Measurements from ENCODE around the gene INPP5F.

Gene INPP5F

DNA sequence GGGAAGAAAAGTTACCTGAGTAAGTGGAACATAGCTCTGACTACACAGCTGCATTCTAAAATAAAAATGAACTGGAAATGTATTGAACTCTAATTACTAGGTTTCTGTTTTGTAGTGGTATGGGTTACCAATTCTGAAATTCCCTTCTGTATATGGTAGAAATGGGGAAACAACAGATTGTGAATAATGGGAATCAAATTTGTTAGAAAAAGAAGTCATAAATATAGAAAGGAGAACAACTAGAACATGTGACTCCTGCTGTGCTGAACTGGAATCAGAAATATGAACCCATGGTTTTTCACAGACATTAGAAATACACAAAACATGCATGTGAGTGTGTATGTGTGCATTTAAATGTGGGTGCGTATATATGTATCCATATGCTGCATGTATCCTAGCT lies 119.8 kb downstream of the INPP5F start:
- no peak overlapping the region for H3K4me3 ChIP-seq (ENCODE audit: control insufficient read depth, low read depth, low read length)
- DNase-seq (ENCODE audit: low read depth) = no peak
- TF ChIP-seq, protein P1, sequence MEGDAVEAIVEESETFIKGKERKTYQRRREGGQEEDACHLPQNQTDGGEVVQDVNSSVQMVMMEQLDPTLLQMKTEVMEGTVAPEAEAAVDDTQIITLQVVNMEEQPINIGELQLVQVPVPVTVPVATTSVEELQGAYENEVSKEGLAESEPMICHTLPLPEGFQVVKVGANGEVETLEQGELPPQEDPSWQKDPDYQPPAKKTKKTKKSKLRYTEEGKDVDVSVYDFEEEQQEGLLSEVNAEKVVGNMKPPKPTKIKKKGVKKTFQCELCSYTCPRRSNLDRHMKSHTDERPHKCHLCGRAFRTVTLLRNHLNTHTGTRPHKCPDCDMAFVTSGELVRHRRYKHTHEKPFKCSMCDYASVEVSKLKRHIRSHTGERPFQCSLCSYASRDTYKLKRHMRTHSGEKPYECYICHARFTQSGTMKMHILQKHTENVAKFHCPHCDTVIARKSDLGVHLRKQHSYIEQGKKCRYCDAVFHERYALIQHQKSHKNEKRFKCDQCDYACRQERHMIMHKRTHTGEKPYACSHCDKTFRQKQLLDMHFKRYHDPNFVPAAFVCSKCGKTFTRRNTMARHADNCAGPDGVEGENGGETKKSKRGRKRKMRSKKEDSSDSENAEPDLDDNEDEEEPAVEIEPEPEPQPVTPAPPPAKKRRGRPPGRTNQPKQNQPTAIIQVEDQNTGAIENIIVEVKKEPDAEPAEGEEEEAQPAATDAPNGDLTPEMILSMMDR (conservative IDR thresholded peaks at IDR 0.05; ENCODE audit: control insufficient read depth, insufficient read depth, low read depth, low read length) = no peak

DNA sequence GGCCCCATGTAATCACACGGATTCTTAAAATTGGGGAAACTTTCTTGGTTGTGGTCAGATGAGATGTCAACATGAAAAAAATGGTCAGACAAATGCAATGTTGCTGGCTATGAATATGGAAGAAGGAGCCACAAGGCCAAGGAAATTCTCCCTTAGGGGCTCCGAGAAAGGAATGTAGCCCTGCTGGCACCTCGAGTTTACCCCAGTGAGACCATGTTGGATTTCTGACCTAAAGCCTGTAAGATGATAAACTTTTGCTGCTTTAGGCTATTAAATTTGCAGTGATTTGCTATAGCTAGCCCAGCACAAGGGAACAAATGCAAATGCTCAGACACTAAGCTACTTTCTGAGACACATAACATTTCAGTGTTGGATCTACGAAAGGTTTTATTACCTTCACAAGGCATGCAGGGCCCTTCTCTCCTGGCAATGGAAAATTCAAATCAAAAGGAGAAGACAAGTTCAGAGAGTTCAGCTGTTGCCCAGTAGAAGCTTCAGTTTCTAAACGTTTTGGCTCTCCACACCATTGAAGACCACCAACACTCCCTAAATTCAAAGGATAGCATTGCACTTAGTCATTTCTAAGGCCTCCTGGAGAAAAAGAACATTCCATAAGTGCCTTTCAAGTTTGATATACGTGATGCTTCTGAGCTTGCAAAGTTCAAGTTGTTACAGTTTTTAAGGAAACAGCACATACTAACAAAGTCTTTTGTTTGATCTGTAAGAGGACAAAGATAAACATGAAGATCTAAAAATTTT lies 123.4 kb downstream of the INPP5F start:
- TF ChIP-seq, protein P1 (conservative IDR thresholded peaks at IDR 0.05; ENCODE audit: control insufficient read depth, insufficient read depth, low read depth, low read length) = no peak

DNA sequence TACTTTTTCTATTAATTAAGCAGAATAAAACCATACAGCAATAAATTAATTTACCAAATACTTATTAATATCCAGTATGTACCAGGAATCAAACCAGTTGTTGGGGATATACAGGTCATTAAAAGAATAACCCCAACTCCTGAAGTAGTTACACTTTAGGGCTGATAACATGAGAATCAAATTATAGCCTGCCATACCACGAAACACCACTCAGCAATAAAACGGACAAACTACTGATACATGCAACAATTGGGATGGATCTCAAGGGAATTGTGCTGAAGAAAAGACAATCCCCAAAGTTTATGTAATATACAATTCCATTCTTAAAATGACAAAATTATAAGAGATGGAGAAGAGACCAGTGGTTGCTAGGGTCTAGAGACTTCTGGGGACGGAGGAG lies 124.1 kb downstream of the INPP5F start:
- no peak for DNase-seq (ENCODE audit: low read depth)
- TF ChIP-seq, protein P1 (conservative IDR thresholded peaks at IDR 0.05; ENCODE audit: control insufficient read depth, insufficient read depth, low read depth, low read length) = no peak
- no peak overlapping the region for H3K4me3 ChIP-seq (ENCODE audit: control insufficient read depth, low read depth, low read length)

More for the DNA sequence above, 123.4 kb downstream of the INPP5F start:
- DNase-seq (ENCODE audit: low read depth) = no peak
- no peak overlapping the region for H3K4me3 ChIP-seq (ENCODE audit: control insufficient read depth, low read depth, low read length)

DNA sequence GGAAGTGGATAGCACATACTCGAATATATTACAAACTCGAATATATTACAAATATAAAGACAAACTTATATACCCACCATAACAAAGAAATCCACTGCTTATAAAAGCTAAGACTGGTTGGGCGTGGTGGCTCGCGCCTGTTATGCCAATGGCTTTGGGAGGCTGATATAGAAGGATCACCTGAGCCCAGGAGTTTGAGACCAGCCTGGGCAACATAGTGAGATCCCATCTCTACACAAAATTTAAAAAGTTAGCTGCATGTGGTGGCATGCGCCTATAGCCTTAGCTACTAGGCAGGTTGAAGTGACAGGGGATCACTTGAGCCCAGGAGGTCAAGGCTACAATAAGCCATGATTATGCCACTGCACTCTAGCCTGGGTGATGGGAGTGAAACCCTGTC lies 126.4 kb downstream of the INPP5F start:
- no peak overlapping the region for H3K4me3 ChIP-seq (ENCODE audit: control insufficient read depth, low read depth, low read length)
- TF ChIP-seq, protein P1 (conservative IDR thresholded peaks at IDR 0.05; ENCODE audit: control insufficient read depth, insufficient read depth, low read depth, low read length) = no peak
- DNase-seq (ENCODE audit: low read depth) = no peak

DNA sequence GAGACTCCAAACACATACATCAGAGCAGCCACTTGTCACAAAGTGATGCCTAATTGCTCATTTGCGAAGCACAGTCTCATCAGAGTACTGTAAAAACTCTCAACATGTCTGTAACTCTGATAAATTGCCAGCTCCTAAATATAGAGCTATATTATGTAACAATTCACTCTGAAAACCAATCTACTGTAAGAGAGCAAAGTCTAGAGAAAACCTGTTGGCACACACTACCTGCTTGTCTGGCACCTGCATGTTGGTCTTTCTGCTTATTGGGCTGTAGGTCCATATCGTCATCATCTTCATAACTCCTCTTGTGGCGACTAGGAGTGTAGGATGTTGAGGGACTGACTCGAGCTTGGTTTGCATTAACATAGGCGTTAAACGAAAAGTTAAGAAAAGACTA lies 127.0 kb downstream of the INPP5F start:
- TF ChIP-seq, protein P1 (conservative IDR thresholded peaks at IDR 0.05; ENCODE audit: control insufficient read depth, insufficient read depth, low read depth, low read length) = no peak
- no peak overlapping the region for H3K4me3 ChIP-seq (ENCODE audit: control insufficient read depth, low read depth, low read length)
- DNase-seq (ENCODE audit: low read depth) = no peak

DNA sequence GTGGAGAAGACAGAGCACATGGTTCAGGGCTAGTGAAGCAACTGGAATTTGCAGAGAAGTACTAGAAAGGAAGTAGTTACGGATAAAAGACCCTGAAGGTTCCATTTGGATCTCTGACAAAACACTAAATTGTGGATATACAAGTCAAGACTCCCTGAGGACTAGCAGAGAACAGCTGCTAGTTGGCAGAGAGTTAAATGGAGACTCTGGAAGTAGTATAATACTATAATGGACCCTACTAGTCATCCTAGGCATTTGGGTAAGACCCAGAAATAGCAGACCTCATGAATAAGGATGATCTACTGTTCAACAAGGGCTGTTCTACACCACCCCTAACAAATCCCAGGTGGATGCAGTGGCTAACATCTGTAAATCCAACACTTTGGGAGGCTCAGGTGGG lies 127.7 kb downstream of the INPP5F start:
- no peak for DNase-seq (ENCODE audit: low read depth)
- H3K4me3 ChIP-seq (ENCODE audit: control insufficient read depth, low read depth, low read length) = no peak overlapping the region
- TF ChIP-seq, protein P1 (conservative IDR thresholded peaks at IDR 0.05; ENCODE audit: control insufficient read depth, insufficient read depth, low read depth, low read length) = no peak
